ENCODE measurements around the gene GNPDA1. TPM values are rescaled to one million over a fixed set of nuclear protein-coding genes. Genes with fewer than 3 reads are reported as not detected.

Gene GNPDA1
- polyA plus RNA-seq, 3 donors = 14.6 to 47.6 (median 24.3) TPM

- H3K27ac Mint-ChIP-seq = no peak overlapping the region
- Histone ChIP-seq H3K9ac (ENCODE audit: insufficient read depth, low read length, poor library complexity, severe bottlenecking) (no peak overlapping the region), H3K4me2 (replicated peaks; ENCODE audit: extremely low read depth, low read length, poor library complexity, severe bottlenecking) (no peak overlapping the region), H4K20me1 (ENCODE audit: insufficient read depth, low read length) (no peaks in the 10 kb centered on the region), H3K9me3 (replicated peaks in 1 of 2; ENCODE audit: control insufficient read depth in 1 of 2, insufficient read depth in 1 of 2, low read length in 2 of 2) (peaks cover 0 to 6% of the 10 kb centered on the region in 2 donors), H3K27ac (ENCODE audit: low read depth in 1 of 2, low read length in 2 of 2) (no peak overlapping the region), H3K4me3 (replicated peaks in 1 of 3; ENCODE audit: low read depth in 2 of 3, low read length in 3 of 3) (no peak overlapping the region), H3K36me3 (replicated peaks in 1 of 2; ENCODE audit: control insufficient read depth in 1 of 2, insufficient read depth in 2 of 2, low read length in 2 of 2) (no peaks in the 10 kb centered on the region), H3K4me1 (ENCODE audit: control insufficient read depth in 1 of 2, insufficient read depth in 2 of 2, low read length in 2 of 2) (peaks cover 31 to 33% of the 10 kb centered on the region in 2 donors), H2AFZ (ENCODE audit: insufficient read depth, low read depth, low read length, poor library complexity, severe bottlenecking) (no peak overlapping the region), H3K79me2 (ENCODE audit: insufficient read depth, low read length) (no peaks in the 10 kb centered on the region), H3K27me3 (ENCODE audit: control insufficient read depth in 2 of 2, insufficient read depth in 2 of 2, low read length in 2 of 2) (peaks cover 0 to 10% of the 10 kb centered on the region in 2 donors)
- intact Hi-C loops (cut with micrococcal nuclease) = loop anchor here in 1 of 2 donors (5.0 to 10.0 kb wide), 3 partner anchors 34 to 207 kb away; partner anchors contain the start of gene NDFIP1
- H3K27me3 Mint-ChIP-seq (ENCODE audit: low read depth in 3 of 3) = peaks cover 0 to 9% (median 2%) of the 10 kb centered on the region in 3 donors
- no peak for TF ChIP-seq CTCF (IDR thresholded peaks at IDR 0.05)
- H3K9me3 Mint-ChIP-seq = peaks cover 2 to 20% (median 11%) of the 10 kb centered on the region in 7 donors
- H3K4me1 Mint-ChIP-seq = peaks cover 43% of the 10 kb centered on the region
- H3K4me3 Mint-ChIP-seq = no peak overlapping the region
- WGBS (ENCODE audit: insufficient coverage) = 85% methylated on average over 4 of the region's 5 CpGs
- DNase-seq = no peak
- peaks cover 0 to 7% of the 10 kb centered on the region in 2 donors for H3K36me3 Mint-ChIP-seq
Observed at GRCh38 chr5:142017832-142018427, 5.1 kb upstream of the GNPDA1 start.

GRCh38 chr5:142016556-142016955 is 3.7 kb upstream of the GNPDA1 start:
- TF ChIP-seq CTCF (IDR thresholded peaks at IDR 0.05) = no peak
- peaks cover 0 to 4% (median 2%) of the 10 kb centered on the region in 3 donors for H3K27me3 Mint-ChIP-seq (ENCODE audit: low read depth in 3 of 3)
- H3K4me3 Mint-ChIP-seq = no peak overlapping the region
- peaks cover 51% of the 10 kb centered on the region for H3K4me1 Mint-ChIP-seq
- Histone ChIP-seq H4K20me1 (ENCODE audit: insufficient read depth, low read length) (no peaks in the 10 kb centered on the region), H3K4me3 (replicated peaks in 1 of 3; ENCODE audit: low read depth in 2 of 3, low read length in 3 of 3) (peak overlapping the region in 1 of 3 experiments; percentile 21), H3K27ac (ENCODE audit: low read depth in 1 of 2, low read length in 2 of 2) (peak overlapping the region in 1 of 2 donors; percentile 84), H3K79me2 (ENCODE audit: insufficient read depth, low read length) (no peaks in the 10 kb centered on the region), H3K9ac (ENCODE audit: insufficient read depth, low read length, poor library complexity, severe bottlenecking) (no peak overlapping the region), H3K4me2 (replicated peaks; ENCODE audit: extremely low read depth, low read length, poor library complexity, severe bottlenecking) (no peak overlapping the region), H3K27me3 (ENCODE audit: control insufficient read depth in 2 of 2, insufficient read depth in 2 of 2, low read length in 2 of 2) (peaks cover 0 to 4% of the 10 kb centered on the region in 2 donors), H2AFZ (ENCODE audit: insufficient read depth, low read depth, low read length, poor library complexity, severe bottlenecking) (no peak overlapping the region), H3K4me1 (ENCODE audit: control insufficient read depth in 1 of 2, insufficient read depth in 2 of 2, low read length in 2 of 2) (peaks cover 40 to 45% of the 10 kb centered on the region in 2 donors), H3K9me3 (replicated peaks in 1 of 2; ENCODE audit: control insufficient read depth in 1 of 2, insufficient read depth in 1 of 2, low read length in 2 of 2) (peaks cover 0 to 6% of the 10 kb centered on the region in 2 donors), H3K36me3 (replicated peaks in 1 of 2; ENCODE audit: control insufficient read depth in 1 of 2, insufficient read depth in 2 of 2, low read length in 2 of 2) (no peaks in the 10 kb centered on the region)
- no peak for DNase-seq
- peaks cover 2 to 20% (median 11%) of the 10 kb centered on the region in 7 donors for H3K9me3 Mint-ChIP-seq
- peaks cover 0 to 7% of the 10 kb centered on the region in 2 donors for H3K36me3 Mint-ChIP-seq
- 36% methylated on average over 1 of the region's 4 CpGs for WGBS (ENCODE audit: insufficient coverage)
- H3K27ac Mint-ChIP-seq = peak overlapping the region; percentile 78 to 92 (median 91)
- intact Hi-C loops (cut with micrococcal nuclease) = loop anchor here in 1 of 2 donors (5.0 to 10.0 kb wide), 3 partner anchors 36 to 208 kb away; partner anchors contain the start of gene NDFIP1
